GM19023 (cell line): Measurements from ENCODE around the gene MIB2.
A peak's percentile ranks its signal among the peaks of the same experiment; 100 is the strongest.

ENCODE experiments used
- ATAC-seq: cut with Tn5 transposase; IDR thresholded peaks from one replicate; pipeline ENCODE4 v1.9.1; 2021; ENCODE audit warnings: mild to moderate bottlenecking, moderate library complexity; ENCODE audit not compliant: unreplicated experiment

MIB2 gene

DNA sequence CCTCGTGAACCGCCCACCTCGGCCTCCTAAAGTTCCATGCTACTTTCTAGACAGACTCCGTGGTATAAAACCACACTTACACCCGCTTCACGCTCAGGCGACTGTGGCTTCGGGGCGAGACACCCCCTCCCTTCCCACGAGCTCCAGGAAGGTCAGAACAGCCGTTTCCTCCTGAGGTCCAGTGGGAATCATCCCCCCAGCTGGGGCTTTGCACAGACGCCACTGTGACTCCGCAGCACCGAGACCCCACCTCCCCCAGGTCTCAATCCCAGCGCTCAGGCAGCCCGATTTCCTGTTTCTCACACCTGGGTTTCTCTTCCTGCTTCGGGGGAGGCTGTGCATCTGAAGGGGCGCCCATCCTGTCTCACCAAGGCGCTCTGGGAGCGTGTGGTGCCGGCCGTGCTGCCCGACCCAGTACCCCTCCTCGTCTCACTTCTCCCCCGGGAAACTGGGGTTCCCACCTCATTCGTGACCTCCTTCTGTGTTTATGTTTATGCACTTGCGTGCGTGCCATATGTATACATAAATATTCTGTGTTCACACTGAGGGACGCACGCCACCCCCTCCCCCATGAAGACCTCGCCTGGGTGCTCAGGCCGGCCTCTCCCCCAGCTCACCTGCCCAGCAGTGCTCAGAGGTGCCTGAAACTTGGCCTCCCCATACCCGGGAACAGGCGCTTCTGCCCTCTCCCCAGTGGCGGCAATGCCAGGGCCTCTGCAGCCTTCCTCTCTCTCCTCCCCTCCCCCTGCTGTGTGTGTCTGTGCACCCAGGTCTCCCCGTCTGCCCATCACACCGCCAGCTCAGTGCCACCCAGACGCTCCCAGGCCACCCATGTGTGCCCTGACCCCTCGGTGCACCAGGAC lies 62.6 kb downstream of the MIB2 start:
- ATAC-seq: peak; percentile 59

DNA sequence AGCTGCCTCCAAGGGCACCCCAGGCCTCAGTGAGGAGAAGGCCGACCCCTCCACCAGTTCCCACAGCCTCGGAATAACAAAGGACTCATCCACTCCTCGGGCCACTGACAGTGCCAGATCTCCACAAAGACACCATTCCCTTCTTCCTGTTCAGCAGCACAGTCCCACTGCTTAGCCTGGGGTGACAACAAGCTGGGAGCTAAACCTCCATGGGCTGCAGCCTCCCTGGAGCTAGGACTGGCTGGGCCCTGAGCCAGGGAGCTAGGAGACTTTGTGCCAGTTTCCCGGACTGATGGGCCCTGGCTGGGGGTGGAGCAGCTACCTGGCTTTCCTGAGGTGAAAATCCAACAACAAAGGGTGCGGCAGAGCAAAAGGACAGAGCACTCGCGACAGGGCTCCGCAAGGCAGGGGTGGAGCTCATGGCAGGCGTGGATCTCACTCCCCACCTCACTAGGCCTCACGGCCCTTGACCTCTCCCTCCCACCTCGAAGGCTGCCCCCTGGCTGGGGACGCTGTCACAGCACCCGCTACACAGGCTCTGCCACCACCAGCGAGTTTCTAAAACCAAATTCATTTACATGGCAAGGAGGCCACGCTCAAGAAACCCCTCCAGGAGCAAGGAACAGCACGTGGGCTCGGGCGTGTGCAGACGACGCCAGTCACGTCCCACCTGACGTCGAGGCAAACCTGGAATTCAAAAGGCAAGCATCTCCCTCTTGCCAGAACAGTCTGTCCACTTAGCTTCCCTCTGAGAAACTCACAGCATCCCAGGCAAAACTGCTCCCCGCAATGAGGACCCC lies 63.5 kb downstream of the MIB2 start:
- no peak for ATAC-seq
